ENCODE measurements around the gene CORO7.

GRCh38 chr16:4321286-4322120 lies 94.9 kb downstream of the CORO7 start:
- no peak for TF ChIP-seq CTCF (IDR thresholded peaks at IDR 0.05)
- no peak for TF ChIP-seq ZFX (IDR thresholded peaks at IDR 0.05; ENCODE audit: borderline replicate concordance)
